Breast epithelium (tissue), 3 donors: ENCODE results near the gene ZMIZ1.

Experiments
- POLR2A ChIP-seq: fragments of 450-650 bp; IDR thresholded peaks from one replicate; pipeline ENCODE4 v1.6.1; 2016; ENCODE audit warnings: antibody characterized with exemption, mild to moderate bottlenecking, moderate library complexity
- POLR2AphosphoS5 ChIP-seq, 3 donors: sonication (generic); formaldehyde crosslinking; IDR thresholded peaks; one replicate each; pipeline ENCODE4 v1.6.1; 2017; ENCODE audit warnings: antibody characterized with exemption in 3 of 3
- TF ChIP-seq, protein P1 (sequence below), 3 donors: fragments of 450-650 bp; IDR thresholded peaks; one replicate each; pipeline ENCODE4 v1.5.1; 2016 to 2017; ENCODE audit warnings: antibody characterized with exemption in 3 of 3, mild to moderate bottlenecking in 3 of 3, moderate library complexity in 3 of 3

DNA sequence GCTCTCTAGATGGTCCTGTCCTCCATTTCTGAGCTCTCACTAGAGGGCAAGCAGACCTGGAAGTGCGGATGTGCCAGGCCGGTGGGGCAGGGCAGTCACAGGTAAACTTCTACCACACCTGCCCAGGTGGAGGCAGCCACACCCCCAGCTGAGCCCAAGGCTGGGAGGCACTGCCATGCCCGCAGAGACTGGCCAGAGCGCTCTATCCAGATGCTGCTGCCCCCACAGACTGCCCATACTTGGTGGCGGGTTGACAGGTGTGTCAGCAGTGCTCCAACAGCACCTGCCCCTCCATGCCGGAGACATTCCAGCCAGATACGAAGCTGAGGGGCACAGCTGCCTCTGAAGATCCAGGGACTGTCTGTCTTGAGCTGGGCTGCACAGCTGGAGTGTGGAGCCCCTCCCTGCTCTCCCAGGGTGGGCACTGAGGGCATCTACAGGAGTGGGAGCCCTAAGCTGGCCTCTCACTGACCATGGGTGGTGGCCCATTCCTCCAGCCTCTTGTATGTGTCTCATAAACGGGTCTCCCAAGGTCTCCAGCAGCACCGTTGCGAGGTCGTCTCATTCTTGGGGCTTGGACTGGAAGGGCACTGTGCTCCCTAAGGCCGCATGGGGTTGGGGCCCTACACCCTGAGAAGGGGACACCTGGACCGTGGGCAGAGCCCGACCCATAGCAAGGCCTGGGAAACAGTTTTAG is 240.4 kb downstream of the ZMIZ1 start:
- TF ChIP-seq, protein P1, sequence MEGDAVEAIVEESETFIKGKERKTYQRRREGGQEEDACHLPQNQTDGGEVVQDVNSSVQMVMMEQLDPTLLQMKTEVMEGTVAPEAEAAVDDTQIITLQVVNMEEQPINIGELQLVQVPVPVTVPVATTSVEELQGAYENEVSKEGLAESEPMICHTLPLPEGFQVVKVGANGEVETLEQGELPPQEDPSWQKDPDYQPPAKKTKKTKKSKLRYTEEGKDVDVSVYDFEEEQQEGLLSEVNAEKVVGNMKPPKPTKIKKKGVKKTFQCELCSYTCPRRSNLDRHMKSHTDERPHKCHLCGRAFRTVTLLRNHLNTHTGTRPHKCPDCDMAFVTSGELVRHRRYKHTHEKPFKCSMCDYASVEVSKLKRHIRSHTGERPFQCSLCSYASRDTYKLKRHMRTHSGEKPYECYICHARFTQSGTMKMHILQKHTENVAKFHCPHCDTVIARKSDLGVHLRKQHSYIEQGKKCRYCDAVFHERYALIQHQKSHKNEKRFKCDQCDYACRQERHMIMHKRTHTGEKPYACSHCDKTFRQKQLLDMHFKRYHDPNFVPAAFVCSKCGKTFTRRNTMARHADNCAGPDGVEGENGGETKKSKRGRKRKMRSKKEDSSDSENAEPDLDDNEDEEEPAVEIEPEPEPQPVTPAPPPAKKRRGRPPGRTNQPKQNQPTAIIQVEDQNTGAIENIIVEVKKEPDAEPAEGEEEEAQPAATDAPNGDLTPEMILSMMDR (IDR thresholded peaks at IDR 0.05) = no peak
- TF ChIP-seq POLR2AphosphoS5 (IDR thresholded peaks at IDR 0.05) = no peak
- no peak for TF ChIP-seq POLR2A
